Neural cell (in vitro differentiated cells): Measurements from ENCODE around the gene AGAP4. TPM values are rescaled to one million over a fixed set of nuclear protein-coding genes. Genes with fewer than 3 reads are reported as not detected.

Experiments
- polyA plus RNA-seq: library from polyadenylated mRNA; depleted of rRNA; stranded (reverse); fragments of >200 nt; gene quantifications from 2 replicates; pipeline ENCODE4 v1.2.3, GENCODE V29; 2014
- small RNA-seq, 3 experiments: library from RNA; depleted of rRNA; stranded (forward); fragments of <200 nt; gene quantifications; one replicate each; pipeline ENCODE3, GENCODE V24; 2012

The AGAP4 gene
- polyA plus RNA-seq, 1 donor from 2014 or later: 37.8 TPM

Small RNA genes within 50 kb of the gene (small RNA-seq; reads per million reads assigned to genes)
- gene AC012044.1: 0 reads per million in 3 experiments
- 0 reads per million in 3 experiments for gene RNA5SP310

Other genes starting within 250 kb of the AGAP4 start
- gene ZFAND4, start 174.7 kb downstream of the AGAP4 start, polyA plus RNA-seq: 8.3 and 14.2 TPM in 2 replicates
- 26.3 and 32.7 TPM in 2 replicates for gene WASHC2C, start 120.2 kb downstream of the AGAP4 start, polyA plus RNA-seq
- 58.0 and 67.0 TPM in 2 replicates for gene TIMM23, start 125.0 kb upstream of the AGAP4 start, polyA plus RNA-seq
- gene NCOA4, start 183.1 kb upstream of the AGAP4 start, polyA plus RNA-seq: 113 and 131 TPM in 2 replicates
- gene MSMB, start 198.8 kb upstream of the AGAP4 start, polyA plus RNA-seq: not detected in 2 replicates